HG03103 (cell line): ENCODE results near the gene ADAM33.

Experiments used
- ATAC-seq: cut with Tn5 transposase; IDR thresholded peaks from one replicate; pipeline ENCODE4 v1.9.1; 2021; ENCODE audit warnings: low read depth; ENCODE audit not compliant: unreplicated experiment

Gene ADAM33

DNA sequence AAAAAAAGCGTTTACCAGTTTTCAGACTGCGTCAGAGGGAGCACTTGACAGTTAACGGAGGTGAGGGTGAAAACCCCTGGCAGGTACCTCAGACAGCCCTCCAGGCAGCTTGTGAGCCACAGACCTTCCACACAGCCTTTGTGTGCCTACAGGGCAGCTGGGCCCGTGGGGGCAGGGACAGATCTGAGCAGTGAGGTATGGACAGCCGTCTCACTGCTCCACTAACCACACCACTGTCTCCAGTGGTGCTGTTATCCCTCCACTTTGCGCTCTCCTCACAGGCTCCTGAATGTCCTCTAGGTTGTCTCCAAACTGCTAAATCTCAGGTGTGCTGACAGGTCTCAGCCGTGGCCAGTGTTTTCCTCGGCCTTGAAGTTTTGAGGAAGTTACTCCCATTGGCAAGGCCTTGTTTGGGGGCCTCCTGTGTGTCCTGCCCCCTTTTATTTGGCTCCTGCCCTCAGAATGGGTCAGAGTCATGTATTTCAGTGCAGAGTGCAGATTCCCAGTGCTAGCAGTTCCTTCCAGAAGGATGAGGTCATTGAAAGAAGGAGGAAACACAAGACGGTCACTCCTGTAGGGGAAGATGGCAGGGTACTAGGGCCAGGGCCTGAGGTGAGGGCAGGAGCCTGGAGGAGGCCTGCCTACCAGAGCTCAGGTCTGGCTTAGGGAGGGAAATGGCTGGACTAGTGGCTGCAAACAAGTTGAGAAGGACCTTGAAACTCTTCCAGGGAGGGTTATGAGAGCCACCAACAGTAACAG, 30.4 kb downstream of the ADAM33 start:
- no peak for ATAC-seq

DNA sequence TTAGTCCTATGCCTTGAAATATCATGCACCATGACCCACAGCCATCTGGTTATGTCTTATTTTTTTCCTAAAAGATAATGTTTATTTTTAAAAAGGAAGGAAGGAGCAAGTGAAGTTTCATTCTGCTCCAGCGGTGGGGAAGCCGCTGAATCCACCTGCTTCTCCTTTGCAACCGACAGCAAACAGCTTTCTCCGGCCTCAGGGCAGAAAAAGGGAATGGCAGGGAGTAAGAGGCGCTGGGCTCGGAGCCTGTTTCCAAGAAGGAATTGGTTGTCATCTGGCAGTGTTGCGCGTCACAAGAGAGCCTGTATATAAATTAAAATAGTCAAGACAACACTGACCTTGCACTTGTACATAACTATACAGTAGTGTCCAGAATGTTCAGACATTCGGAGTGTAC, 32.9 kb downstream of the ADAM33 start:
- ATAC-seq: no peak

DNA sequence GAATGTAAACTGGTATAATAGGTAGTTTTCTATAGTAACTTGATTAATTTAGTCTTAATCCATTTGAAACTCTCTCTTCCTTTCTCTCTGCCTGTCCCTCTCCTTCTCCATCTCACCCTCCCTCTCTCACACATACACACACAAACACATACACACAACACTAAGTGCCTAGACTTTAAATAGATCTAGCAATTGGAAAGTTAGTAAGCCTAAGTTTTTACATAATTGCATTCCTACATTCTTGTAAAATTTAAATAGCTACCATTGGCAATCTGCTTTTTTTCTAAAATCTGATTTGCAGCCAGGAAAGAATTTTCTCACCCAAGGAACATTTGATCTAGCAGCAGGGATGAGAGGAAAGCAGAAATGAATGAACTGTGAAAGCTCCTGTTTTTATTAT, 34.3 kb downstream of the ADAM33 start:
- ATAC-seq: no peak

DNA sequence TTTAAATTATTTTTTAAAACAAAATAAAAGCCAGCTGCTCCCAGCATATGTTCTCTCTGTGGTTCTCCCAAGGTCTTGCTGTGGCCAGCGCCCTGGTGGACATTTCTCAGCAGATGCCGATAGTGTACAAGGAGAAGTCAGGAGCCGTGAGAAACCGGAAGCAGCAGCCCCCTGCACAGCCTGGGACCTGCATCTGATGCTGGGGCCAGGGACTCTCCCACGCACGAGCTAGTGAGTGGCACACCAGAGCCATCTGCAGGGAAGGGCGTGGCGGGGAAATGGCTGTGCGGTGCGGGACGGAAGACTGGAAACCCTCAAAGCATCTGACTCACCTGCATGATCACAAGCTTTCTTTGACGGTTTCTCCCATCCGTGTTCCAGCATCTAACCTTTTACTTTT, 35.2 kb downstream of the ADAM33 start:
- ATAC-seq: no peak

DNA sequence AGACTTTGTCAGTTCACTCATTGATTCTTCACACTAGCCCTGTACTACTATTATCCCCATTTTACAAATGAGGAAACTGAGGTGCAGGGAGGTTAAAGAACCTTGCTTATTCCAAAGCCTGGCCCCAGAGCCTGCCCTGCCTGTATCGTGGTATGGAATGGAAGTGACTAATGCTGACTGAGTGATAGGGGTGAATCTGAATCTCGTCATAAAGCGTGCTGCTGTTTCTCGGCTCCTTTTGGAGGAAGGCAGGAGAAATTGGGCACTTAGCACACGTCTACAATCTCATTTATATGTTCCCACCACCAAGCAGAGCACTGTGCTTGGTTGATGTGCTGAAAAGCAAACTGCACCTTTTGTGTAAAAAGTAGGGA, 35.8 kb downstream of the ADAM33 start:
- ATAC-seq: no peak

DNA sequence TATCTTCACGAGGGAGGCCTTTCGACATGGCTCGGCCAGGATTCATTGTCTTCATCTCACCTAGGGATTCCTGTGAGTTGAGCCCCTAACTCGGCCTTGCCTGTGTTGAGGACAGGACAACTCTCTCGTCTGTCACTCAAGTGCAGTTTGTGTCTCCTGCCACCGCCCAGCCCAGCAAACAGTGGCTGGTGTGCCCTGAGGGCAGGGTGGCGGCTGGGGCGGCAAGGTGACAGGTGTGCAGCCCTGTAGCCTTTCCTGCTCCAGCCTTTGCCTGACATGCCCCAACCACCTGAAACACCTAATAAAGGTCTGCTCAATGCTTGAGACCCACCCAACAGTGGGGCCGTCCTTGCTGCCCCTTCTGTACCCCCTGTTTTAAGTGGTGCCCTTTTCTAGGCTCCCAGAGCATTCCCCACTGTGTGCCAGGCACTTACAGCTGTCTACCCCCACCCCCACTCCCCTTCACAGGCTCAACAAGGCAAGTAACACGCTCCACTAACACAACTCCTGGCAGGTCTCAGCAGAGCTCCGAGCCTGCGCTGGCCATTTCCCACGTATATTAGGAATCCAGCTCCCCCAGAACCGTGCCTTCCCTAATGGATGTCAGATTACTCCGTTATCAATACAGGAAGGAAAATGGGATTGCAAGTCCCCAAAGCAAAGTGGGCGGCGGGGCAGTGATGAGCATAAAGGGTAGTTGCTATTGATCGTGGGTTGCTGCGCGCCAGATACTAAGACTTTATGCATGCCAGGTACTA, 36.3 kb downstream of the ADAM33 start:
- ATAC-seq: no peak

DNA sequence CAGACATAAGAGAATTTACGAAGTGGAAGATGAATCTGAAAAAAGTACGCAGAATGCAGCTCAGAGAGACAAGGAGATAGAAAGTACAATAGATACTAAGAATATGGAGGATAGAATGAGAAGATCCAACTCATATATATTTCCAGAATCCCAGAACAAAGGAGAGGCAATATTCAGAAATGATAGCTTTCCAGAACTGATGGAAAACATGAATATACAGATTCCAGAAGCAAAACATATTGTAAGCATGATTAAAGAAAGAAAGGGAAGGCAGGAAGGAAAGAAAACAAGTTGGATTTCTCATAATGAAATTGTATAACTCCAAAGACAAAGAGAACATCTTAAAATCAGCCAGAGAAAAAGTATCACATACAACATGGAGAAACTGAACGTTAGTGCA, 41.6 kb downstream of the ADAM33 start:
- ATAC-seq: no peak

DNA sequence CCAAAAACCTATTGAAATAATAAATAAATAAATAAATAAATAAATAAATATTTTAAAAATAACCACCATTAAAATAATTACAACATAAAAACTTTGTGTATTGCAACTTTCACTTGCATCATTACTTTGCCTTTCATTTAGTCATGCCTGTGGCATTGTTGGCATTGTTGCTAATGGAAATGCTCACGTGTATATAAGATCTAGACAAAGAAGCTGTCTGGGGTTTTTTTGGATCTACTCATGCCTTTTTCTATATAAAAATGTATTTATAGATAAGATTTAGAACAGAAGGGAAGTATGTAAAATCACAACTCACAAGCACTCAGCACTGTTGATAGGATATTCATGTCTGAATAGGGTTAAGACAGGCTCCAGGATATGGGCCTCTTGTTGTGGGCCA, 46.5 kb downstream of the ADAM33 start:
- no peak for ATAC-seq

DNA sequence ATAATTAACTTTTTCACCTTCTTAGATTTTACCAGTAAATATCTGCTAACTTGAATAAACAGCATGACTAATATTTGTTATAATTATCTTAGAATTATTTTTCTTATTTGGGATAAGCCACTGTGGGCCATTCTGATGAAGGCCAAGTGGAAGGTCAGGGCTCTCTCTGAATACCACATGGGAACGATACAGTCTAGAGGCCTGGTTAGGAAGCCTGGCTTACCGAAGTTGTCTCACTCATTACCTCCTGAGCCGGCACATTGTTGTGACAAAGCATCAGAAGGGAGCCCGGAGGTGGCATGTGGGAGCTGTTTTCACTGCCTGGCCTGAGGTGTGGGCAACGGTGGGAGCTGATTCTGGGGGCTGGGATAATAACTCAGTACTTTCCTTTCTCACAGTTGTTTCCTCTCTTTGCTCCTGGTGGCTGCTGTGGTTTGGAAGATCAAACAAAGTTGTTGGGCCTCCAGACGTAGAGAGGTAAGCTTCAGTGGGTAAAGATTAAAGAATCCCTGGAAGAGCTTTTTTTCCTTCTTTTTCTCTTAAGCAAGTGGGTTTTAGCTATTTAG, 47.8 kb downstream of the ADAM33 start:
- ATAC-seq: no peak

DNA sequence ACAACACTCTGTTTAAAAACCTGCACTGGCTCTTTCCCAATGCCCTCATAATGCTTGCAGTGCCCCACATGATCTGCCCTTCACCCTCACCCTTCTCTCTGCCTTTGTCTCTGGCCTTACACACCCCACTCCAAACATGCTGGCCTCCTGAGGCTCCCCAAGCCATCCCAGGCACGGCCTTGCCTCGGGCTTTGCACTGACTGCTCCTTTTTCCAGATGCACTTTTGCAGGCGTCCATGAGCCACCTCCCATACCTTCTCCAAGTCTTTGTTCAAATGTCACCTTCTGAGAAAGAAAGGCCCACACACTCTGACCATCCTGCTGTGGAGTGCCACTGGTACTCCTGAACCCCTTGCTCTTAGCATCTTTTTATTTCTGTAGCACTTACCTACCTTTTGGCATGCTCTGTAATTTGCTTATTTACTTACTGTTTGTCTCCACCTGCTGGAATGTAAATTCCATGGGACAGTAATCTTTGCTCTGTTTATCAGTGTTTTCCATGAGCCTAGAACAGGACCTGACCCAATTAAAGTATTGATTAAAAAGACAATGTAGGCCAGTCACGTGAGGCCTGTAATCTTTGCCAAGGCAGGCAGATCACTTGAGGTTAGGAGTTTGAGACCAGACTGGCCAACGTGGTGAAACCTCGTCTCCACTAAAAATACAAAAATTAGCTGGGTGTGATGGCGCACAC, 49.4 kb downstream of the ADAM33 start:
- ATAC-seq: no peak

DNA sequence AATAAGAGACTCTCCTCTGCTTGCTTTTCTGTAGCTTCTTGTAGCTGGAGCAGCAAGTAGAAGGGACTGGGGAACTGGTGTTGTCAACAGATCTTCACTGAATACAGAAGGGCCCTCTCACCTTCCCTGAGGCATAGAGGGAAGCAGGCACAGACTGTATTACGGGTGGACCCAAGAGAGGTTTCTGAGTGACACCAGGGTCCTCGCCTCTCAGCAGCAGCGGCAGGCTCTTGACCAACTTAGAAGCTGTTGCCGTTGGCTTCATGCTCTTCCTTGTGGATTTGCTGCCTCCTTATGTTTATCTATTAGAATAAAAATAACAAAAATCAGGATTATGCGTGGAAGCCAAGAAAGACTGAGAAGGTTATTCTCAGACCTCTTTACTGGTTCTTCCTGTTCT, 50.3 kb downstream of the ADAM33 start:
- ATAC-seq: no peak

DNA sequence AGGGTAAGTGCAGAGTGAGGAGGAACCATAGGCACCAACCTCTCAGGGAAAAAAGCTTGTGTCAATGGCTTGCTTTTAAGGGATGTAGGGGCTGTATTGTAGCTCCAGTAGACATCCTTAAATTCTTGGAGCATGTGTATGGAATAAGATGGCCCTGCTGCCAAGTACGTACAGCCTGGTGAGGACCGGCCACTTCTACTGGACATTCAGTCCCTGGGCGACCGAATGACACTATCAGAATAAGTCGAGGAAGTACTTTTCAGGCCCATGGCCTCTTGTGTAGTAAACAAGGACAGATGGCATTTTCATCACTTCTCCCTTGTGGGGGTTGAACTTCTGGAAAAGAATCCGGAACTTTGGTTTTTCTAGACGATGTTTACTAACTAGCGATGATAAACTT, 51.4 kb downstream of the ADAM33 start:
- no peak for ATAC-seq

DNA sequence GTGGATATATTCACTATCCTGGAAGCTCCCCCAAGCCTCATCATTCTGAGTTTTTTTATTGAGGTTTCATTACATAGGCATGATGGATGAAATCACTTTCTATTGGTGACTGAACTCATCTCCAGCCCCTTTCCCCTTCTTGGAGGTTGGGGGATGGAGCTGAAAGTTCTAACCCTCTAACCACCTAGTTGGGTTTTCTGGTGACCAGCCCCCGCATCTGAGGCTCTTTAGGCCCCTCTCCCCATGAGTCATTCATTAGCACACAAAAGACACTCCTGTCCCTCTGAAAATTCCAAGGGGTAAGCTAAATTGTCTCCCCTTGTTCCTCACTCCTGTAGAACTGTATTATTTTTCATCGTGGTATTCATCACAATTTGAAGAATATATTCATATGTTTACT, 51.9 kb downstream of the ADAM33 start:
- no peak for ATAC-seq

DNA sequence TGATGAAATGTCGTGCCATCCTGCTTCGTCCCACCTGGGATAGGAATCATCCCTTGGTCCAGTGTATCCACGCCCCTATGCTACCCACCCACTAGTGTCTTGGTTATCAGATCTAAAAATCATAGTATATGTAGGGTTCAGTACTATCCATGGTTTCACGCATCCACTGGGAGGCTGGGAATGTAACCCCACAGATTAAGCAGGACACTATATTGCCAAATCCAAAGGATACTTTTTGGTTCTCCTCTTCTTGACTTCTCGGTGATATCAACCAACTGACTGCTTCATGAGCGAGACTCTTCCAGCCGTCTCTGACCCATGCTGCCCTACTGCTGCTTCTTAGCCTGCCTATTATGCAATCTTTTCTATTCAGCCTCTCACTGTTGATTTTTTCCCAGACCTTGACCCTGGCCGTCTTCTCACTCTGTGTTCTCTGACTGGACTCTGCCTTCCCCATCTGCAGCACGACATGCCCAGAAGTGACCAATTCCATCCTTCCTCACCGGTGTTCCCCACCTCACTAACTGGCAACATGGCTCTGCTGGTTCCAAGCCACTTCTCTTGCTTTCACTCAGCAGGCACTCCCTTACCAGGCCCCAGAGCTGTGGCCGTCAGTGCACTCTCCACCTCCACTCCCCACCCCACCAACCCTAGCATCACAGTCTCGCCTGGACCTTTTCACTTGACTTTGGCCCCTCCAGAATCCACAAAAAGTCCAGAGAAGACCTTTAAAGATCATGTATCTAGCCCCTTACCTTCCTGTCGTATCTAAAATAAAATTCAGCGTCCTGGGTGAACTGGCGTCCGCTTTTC, 53.1 kb downstream of the ADAM33 start:
- no peak for ATAC-seq

DNA sequence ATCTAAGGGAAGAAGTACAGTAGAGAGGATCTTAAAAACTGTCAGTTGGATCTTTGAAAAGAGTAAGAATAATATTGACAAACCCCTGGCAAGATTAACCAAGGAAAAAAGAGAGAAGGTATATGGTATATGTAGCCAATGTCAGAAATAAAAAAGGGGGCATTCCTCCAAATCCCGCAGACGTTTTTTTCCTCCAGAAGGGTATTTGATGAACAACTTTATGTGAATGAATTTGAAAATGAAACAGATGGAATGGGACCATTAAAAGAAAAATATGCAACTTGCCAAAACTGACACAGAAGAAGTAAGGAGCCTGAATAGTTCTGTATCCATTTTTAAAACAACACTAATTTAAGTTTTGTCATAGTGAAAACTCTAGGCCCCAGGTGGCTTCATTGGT, 54.3 kb downstream of the ADAM33 start:
- ATAC-seq: no peak

DNA sequence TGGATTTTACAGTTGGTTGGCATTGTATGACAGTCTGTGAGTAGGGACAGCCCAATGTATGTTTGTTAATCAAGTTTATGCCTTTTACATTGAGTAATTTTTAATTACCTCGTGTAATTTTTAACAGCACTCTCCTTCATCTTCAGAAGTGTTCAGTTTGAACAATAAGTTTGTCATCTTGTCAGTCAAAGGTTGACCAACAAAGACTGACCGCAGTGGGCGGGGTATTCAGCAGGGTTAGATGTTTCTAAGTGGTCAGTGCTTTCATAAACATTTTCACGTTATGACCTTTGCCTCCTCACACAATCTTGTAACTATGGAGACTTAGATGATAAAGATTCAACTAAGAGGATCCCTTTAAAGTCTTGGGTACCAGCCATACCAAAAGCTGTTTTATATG, 59.4 kb downstream of the ADAM33 start:
- ATAC-seq: no peak

DNA sequence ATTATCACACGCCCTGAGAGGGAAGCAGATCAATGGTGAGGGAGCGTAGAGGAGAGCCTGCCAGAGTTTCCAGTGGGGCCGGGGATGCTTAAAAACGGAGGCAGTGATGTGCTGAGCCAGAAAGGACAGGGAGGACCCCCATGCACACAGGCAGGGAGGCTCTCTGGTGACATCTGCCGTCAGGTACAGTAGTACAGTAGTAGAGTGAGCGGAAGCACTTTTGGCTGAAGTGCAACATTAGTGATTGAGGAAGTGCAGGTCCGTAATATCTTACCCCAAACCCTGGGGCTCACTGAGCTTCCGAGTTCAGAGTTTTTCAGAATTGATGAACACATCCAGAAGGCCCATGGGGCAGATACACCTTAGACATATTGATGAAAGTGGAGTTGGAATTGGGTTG, 60.7 kb downstream of the ADAM33 start:
- no peak for ATAC-seq
